ENCODE data around the gene SLC39A7. TPM values are rescaled to one million over a fixed set of nuclear protein-coding genes. Genes with fewer than 3 reads are reported as not detected.

SLC39A7 gene
- polyA plus RNA-seq, 1 experiment, result 151 TPM

- POLR2A ChIA-PET, result interaction anchor here (0.6 kb wide), 1 partner anchor 100 kb away, joined by 13 read pairs; no protein-coding TSS in a partner anchor
- no peak for TF ChIP-seq CTCF (IDR thresholded peaks at IDR 0.05; ENCODE audit: insufficient read depth, low read depth, low read length)
- CTCF ChIA-PET, result interaction anchor here (0.8 to 3.1 kb wide), 9 partner anchors 9 to 236 kb away, joined by 3 to 18 read pairs (median 5); partner anchors contain the start of genes B3GALT4, RPS18 and VPS52
- Histone ChIP-seq H3K36me3 (ENCODE audit: control insufficient read depth, insufficient read depth, low read length) (no peaks in the 10 kb centered on the region), H3K4me3 (ENCODE audit: low read depth, low read length) (no peak overlapping the region), H3K27me3 (ENCODE audit: control insufficient read depth, insufficient read depth, low read length) (no peaks in the 10 kb centered on the region)
- no peak for DNase-seq (ENCODE audit: low read depth)
Measured at GRCh38 chr6:33250731-33251130, 50.1 kb downstream of the SLC39A7 start.

GRCh38 chr6:33251395-33252012 lies 50.8 kb downstream of the SLC39A7 start:
- ChIA-PET POLR2A (interaction anchor here (0.6 kb wide), 1 partner anchor 101 kb away, joined by 13 read pairs; no protein-coding TSS in a partner anchor), CTCF (interaction anchor here (0.8 to 1.5 kb wide), 3 partner anchors 9 to 237 kb away, joined by 3 to 6 read pairs (median 5); no protein-coding TSS in a partner anchor)
- Histone ChIP-seq H3K27me3 (ENCODE audit: control insufficient read depth, insufficient read depth, low read length) (no peaks in the 10 kb centered on the region), H3K36me3 (ENCODE audit: control insufficient read depth, insufficient read depth, low read length) (no peaks in the 10 kb centered on the region), H3K4me3 (ENCODE audit: low read depth, low read length) (no peak overlapping the region)
- no peak for TF ChIP-seq CTCF (IDR thresholded peaks at IDR 0.05; ENCODE audit: insufficient read depth, low read depth, low read length)
- no peak for DNase-seq (ENCODE audit: low read depth)

- H3K27me3 ChIP-seq (ENCODE audit: control insufficient read depth, insufficient read depth, low read length), result no peaks in the 10 kb centered on the region
- H3K4me3 ChIP-seq (ENCODE audit: low read depth, low read length), result no peak overlapping the region
- no peak for DNase-seq (ENCODE audit: low read depth)
- CTCF ChIA-PET, result no interaction called here
- TF ChIP-seq CTCF (IDR thresholded peaks at IDR 0.05; ENCODE audit: insufficient read depth, low read depth, low read length), result no peak
- POLR2A ChIA-PET, result no interaction called here
- H3K36me3 ChIP-seq (ENCODE audit: control insufficient read depth, insufficient read depth, low read length), result no peaks in the 10 kb centered on the region
Measured at GRCh38 chr6:33252759-33253158, 52.1 kb downstream of the SLC39A7 start.

Small RNA genes within 50 kb of the gene (small RNA-seq; reads per million reads assigned to genes)
- gene MIR219A1 (ENCODE audit: insufficient read length, low read depth, low replicate concordance), result 2.1 reads per million, percentile 10 among the genes with 10 or more reads in this experiment
- not detected for gene RNY4P10 (ENCODE audit: insufficient read length, low read depth, low replicate concordance)

Other genes with a start within 250 kb of the SLC39A7 start
- gene HLA-DMA, start 247.8 kb upstream of the SLC39A7 start, polyA plus RNA-seq (2011; rRNA removed), result 3.5 and 3.8 TPM in 2 replicates
- gene BRD2, start 232.3 kb upstream of the SLC39A7 start, polyA plus RNA-seq (2011; rRNA removed), result 110 and 128 TPM in 2 replicates
- not detected in 2 replicates for gene HLA-DOA, start 191.3 kb upstream of the SLC39A7 start, polyA plus RNA-seq (2011; rRNA removed)
- gene HLA-DPA1, start 127.2 kb upstream of the SLC39A7 start, polyA plus RNA-seq (2011; rRNA removed), result 11.2 and 12.1 TPM in 2 replicates
- 8.2 and 11.2 TPM in 2 replicates for gene HLA-DPB1, start 124.9 kb upstream of the SLC39A7 start, polyA plus RNA-seq (2011; rRNA removed)
- gene COL11A2, start 8.4 kb upstream of the SLC39A7 start, polyA plus RNA-seq (2011; rRNA removed), result 0.55 and 0.91 TPM in 2 replicates
- 51.3 and 67.9 TPM in 2 replicates for gene RXRB, start 202 bp upstream of the SLC39A7 start, polyA plus RNA-seq (2011; rRNA removed)
- 2.1 and 3.4 TPM in 2 replicates for gene HSD17B8, start 3.8 kb downstream of the SLC39A7 start, polyA plus RNA-seq (2011; rRNA removed)
- gene RING1, start 7.6 kb downstream of the SLC39A7 start, polyA plus RNA-seq (2011; rRNA removed), result 24.4 and 36.6 TPM in 2 replicates
- gene VPS52, start 71.0 kb downstream of the SLC39A7 start, polyA plus RNA-seq (2011; rRNA removed), result 63.2 and 89.8 TPM in 2 replicates
- gene RPS18, start 71.2 kb downstream of the SLC39A7 start, polyA plus RNA-seq (2011; rRNA removed), result 6,221 and 6,433 TPM in 2 replicates
- gene B3GALT4, start 76.3 kb downstream of the SLC39A7 start, polyA plus RNA-seq (2011; rRNA removed), result 2.2 and 4.0 TPM in 2 replicates
- gene WDR46, start 88.4 kb downstream of the SLC39A7 start, polyA plus RNA-seq (2011; rRNA removed), result 45.6 and 78.9 TPM in 2 replicates
- 49.0 and 55.5 TPM in 2 replicates for gene PFDN6, start 88.7 kb downstream of the SLC39A7 start, polyA plus RNA-seq (2011; rRNA removed)
- 24.2 and 35.2 TPM in 2 replicates for gene RGL2, start 98.1 kb downstream of the SLC39A7 start, polyA plus RNA-seq (2011; rRNA removed)
- 23.1 and 37.9 TPM in 2 replicates for gene TAPBP, start 113.2 kb downstream of the SLC39A7 start, polyA plus RNA-seq (2011; rRNA removed)
- gene ZBTB22, start 116.9 kb downstream of the SLC39A7 start, polyA plus RNA-seq (2011; rRNA removed), result 10.6 and 13.6 TPM in 2 replicates
- gene DAXX, start 122.1 kb downstream of the SLC39A7 start, polyA plus RNA-seq (2011; rRNA removed), result 37.5 and 46.9 TPM in 2 replicates
- 24.2 and 32.4 TPM in 2 replicates for gene KIFC1, start 191.0 kb downstream of the SLC39A7 start, polyA plus RNA-seq (2011; rRNA removed)
- gene PHF1, start 210.1 kb downstream of the SLC39A7 start, polyA plus RNA-seq (2011; rRNA removed), result 37.8 and 54.6 TPM in 2 replicates
- gene CUTA, start 217.2 kb downstream of the SLC39A7 start, polyA plus RNA-seq (2011; rRNA removed), result 347 and 369 TPM in 2 replicates
- gene SYNGAP1, start 219.2 kb downstream of the SLC39A7 start, polyA plus RNA-seq (2011; rRNA removed), result 4.2 and 5.7 TPM in 2 replicates